Subcutaneous adipose tissue (tissue), 4 donors: Measurements from ENCODE around the gene TGM3. TPM values are rescaled to one million over a fixed set of nuclear protein-coding genes. Genes with fewer than 3 reads are reported as not detected.

ENCODE experiments used
- CTCF ChIP-seq: fragments of 450-650 bp; IDR thresholded peaks from one replicate; pipeline ENCODE4 v1.5.1; 2016; ENCODE audit warnings: low read depth, mild to moderate bottlenecking, control low read depth, antibody characterized with exemption, moderate library complexity
- total RNA-seq, 4 donors: library from RNA; depleted of rRNA; stranded (reverse); fragments of >200 nt; gene quantifications; one replicate each; pipeline ENCODE4 v1.1.0, GENCODE V29; 2016

Gene TGM3
- under 1 TPM in 1 of 4 donors, not detected in 3; 0.19 TPM for total RNA-seq

GRCh38 chr20:2295886-2296515 is at the start of gene TGM3:
TSS of gene TGM3 (plus strand) at chr20:2296001. CDS start at chr20:2296064, 63 bp downstream.
- no peak for TF ChIP-seq CTCF

- TF ChIP-seq CTCF: no peak
These were observed 49.7 kb upstream of the TGM3 start for GRCh38 chr20:2246069-2246491.

GRCh38 chr20:2248837-2249236 is 47.0 kb upstream of the TGM3 start:
- no peak for TF ChIP-seq CTCF

- TF ChIP-seq CTCF: no peak
These were observed 45.9 kb upstream of the TGM3 start for GRCh38 chr20:2249935-2250334.

- TF ChIP-seq CTCF: no peak
These were observed 43.3 kb upstream of the TGM3 start for GRCh38 chr20:2252419-2252997.

- no peak for TF ChIP-seq CTCF
These were observed 42.5 kb upstream of the TGM3 start for GRCh38 chr20:2253256-2253655.

- no peak for TF ChIP-seq CTCF
These were observed 41.5 kb upstream of the TGM3 start for GRCh38 chr20:2254333-2254732.
